ENCODE measurements around the gene DNAH7.

The DNAH7 gene

DNA sequence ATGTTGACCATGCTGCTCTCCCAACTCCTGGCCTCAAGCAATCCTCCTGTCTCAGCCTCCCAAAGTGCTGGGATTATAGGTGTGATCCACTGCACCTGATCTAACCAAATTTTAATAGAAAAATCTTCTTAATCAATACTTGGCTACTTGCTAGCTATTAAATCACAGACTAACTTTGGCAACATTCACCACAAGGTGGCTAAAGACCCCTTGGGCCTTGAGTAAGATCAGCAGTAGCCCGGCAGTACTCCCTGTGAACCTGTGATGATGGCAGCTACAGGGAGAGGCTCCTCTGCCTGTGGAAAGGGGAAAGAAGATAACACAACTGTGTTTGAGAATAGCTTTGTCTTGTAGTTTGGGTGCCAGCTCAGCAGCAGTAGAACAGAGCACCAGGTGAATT is 308.8 kb downstream of the DNAH7 start:
- Histone ChIP-seq H3K27ac (ENCODE audit: low read depth, low read length) (no peak overlapping the region), H3K36me3 (ENCODE audit: control insufficient read depth, insufficient read depth, low read length) (no peaks in the 10 kb centered on the region), H3K27me3 (ENCODE audit: control insufficient read depth, insufficient read depth, low read length) (no peaks in the 10 kb centered on the region), H3K9ac (ENCODE audit: low read length) (no peak overlapping the region), H3K9me3 (ENCODE audit: control insufficient read depth, insufficient read depth, low read depth, low read length) (peaks cover 8% of the 10 kb centered on the region), H3K4me1 (ENCODE audit: control insufficient read depth, insufficient read depth, low read length) (no peaks in the 10 kb centered on the region), H3K4me3 (ENCODE audit: low read depth, low read length) (no peak overlapping the region)

DNA sequence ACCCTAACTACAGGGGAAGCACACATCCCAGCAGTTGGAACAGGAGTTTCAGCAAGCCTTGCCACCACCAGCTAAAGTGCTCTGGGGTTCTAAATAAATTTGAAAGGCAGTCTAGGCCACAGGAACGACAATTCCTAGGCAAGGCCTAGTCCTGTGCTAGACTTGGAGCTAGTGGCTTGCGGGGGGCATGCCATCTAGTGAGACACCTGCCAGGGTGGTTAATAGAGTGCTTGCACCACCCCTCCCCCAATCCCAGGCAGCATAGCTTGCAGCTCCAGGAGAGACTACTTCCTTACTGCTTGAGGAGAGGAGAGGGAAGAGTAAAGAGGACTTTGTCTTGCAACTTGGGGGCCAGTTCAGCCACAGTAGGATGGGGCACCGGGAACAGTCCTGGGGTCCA is 309.8 kb downstream of the DNAH7 start:
- Histone ChIP-seq H3K9me3 (ENCODE audit: control insufficient read depth, insufficient read depth, low read depth, low read length) (no peaks in the 10 kb centered on the region; the same call in 1 of the 2 replicates), H3K4me3 (ENCODE audit: low read depth, low read length) (no peak overlapping the region), H3K27ac (ENCODE audit: low read depth, low read length) (no peak overlapping the region), H3K36me3 (ENCODE audit: control insufficient read depth, insufficient read depth, low read length) (no peaks in the 10 kb centered on the region), H3K27me3 (ENCODE audit: control insufficient read depth, insufficient read depth, low read length) (no peaks in the 10 kb centered on the region), H3K4me1 (ENCODE audit: control insufficient read depth, insufficient read depth, low read length) (no peaks in the 10 kb centered on the region), H3K9ac (ENCODE audit: low read length) (no peak overlapping the region)

DNA sequence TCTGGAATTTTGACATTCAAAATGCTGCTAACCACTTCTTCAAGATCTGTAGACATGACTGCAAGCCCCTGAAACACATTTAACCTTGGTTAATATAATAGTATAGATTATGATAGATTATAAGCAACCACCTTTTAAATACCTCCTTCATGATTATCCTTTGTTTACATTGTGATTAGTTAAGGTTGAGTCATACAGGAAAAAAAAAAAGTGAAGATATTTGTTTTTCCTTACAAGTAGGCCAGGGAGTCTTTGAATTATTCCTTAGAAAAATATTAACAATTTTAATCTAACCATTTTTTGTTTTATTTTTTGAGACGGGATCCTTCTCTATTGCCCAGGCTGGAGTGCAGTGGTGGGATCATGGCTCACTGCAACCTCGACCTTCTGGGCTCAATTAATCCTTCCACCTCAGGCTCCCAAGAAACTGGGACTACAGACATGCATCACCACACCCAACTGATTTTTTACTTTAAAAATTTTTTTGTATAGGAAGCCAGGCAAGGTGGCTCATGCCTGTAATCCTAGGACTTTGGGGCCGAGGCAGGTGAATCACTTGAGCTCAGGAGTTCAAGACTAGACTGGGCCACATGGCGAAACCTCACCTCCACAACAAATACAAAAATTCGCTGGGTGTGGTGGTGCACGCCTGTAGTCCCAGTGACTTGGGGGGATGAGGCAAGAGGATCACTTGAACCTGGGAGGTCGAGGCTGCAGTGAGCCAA is 312.3 kb downstream of the DNAH7 start:
- Histone ChIP-seq H3K27me3 (ENCODE audit: control insufficient read depth, insufficient read depth, low read length) (no peaks in the 10 kb centered on the region), H3K27ac (ENCODE audit: low read depth, low read length) (no peak overlapping the region), H3K4me1 (ENCODE audit: control insufficient read depth, insufficient read depth, low read length) (no peaks in the 10 kb centered on the region)

DNA sequence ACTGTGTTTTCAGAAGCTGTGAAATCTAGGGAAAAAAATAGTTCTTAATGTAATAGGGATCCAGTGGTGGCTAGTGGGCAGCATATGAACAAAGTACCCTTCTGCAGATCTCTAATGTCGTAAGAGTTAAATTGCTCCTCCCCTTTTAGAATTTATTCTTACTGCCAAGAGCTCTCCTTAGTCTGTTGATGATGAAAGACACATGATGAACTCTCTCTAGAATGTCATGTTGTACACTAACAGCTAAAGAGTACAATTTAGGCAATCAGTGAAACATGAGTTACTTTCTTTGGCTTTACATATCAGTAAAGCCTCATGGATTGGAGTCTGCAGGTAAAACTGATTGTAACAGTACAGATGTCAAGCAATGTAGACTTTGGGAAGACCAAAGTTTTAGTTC is 327.4 kb downstream of the DNAH7 start:
- peaks cover 48% of the 10 kb centered on the region for H3K36me3 ChIP-seq (ENCODE audit: control insufficient read depth, insufficient read depth, low read length)

More for the DNA sequence above, 312.3 kb downstream of the DNAH7 start:
- no peaks in the 10 kb centered on the region for H3K9me3 ChIP-seq (ENCODE audit: control insufficient read depth, insufficient read depth, low read depth, low read length)
- H3K9ac ChIP-seq (ENCODE audit: low read length) = no peak overlapping the region
- no peaks in the 10 kb centered on the region for H3K36me3 ChIP-seq (ENCODE audit: control insufficient read depth, insufficient read depth, low read length)
- H3K4me3 ChIP-seq (ENCODE audit: low read depth, low read length) = no peak overlapping the region

DNA sequence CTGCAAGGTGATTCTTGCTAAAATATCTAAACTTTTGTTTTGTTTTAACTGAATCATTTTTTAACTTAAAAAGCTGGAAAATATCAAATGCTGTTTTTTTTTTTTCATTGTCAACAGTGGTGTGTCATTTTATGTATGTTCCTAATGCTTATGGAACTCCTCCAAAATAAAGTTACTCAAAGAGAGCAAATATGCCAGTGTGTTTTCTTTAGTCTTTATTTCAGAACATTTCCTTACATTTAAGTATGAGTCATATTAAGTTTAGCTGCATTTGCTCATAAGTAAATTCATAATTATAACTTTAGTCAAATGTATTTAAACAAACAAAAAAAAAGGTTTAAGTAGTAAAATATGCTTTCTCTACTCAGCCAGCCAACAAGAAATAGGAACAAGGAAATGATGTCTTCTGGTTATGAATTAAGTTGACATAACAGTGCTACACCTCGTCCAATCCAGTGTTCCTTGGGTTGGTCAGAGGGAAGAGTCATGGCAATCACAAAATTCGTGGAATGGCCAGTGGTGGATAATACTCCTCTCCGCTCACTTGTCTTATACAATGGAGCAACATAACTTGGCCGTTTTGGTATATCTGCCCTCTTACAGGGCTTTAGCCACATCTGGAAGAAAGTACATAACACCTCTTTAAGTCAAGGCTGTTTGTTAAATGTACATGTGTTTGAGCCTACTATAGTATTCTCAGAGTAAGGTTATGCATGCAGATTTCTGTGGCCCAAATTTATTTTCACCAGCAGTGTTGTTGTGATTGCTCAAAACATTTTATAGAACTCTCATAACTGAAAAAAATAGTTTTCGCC is 330.9 kb downstream of the DNAH7 start:
- H3K9me3 ChIP-seq (ENCODE audit: control insufficient read depth, insufficient read depth, low read depth, low read length) = peaks cover 10% of the 10 kb centered on the region
- H3K27me3 ChIP-seq (ENCODE audit: control insufficient read depth, insufficient read depth, low read length) = no peaks in the 10 kb centered on the region
- H3K4me3 ChIP-seq (ENCODE audit: low read depth, low read length) = no peak overlapping the region
- H3K9ac ChIP-seq (ENCODE audit: low read length) = no peak overlapping the region
- H3K36me3 ChIP-seq (ENCODE audit: control insufficient read depth, insufficient read depth, low read length) = peaks cover 54% of the 10 kb centered on the region
- H3K27ac ChIP-seq (ENCODE audit: low read depth, low read length) = no peak overlapping the region
- H3K4me1 ChIP-seq (ENCODE audit: control insufficient read depth, insufficient read depth, low read length) = no peaks in the 10 kb centered on the region

More for the DNA sequence above, 327.4 kb downstream of the DNAH7 start:
- Histone ChIP-seq H3K4me1 (ENCODE audit: control insufficient read depth, insufficient read depth, low read length) (no peaks in the 10 kb centered on the region), H3K27me3 (ENCODE audit: control insufficient read depth, insufficient read depth, low read length) (no peaks in the 10 kb centered on the region), H3K4me3 (ENCODE audit: low read depth, low read length) (no peak overlapping the region), H3K27ac (ENCODE audit: low read depth, low read length) (no peak overlapping the region), H3K9ac (ENCODE audit: low read length) (no peak overlapping the region), H3K9me3 (ENCODE audit: control insufficient read depth, insufficient read depth, low read depth, low read length) (peaks cover 22% of the 10 kb centered on the region)

DNA sequence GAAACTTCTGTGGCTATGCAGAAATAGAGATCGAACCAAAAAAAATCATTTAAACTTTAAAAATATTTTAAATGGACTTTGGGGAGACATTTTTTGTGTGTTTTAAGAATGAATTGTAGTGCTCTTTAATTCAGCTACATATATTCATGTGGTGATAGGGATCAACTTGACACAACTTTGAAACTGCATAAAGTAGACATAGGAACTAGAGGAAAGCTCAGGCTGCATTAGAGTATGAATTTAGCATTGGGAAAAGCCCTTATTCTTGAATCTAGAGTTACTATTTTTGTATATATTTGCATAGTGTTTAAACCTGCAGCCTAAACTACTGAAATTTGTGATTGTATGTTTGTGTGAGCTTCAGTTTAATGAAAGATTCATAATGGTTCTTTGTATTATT is 333.3 kb downstream of the DNAH7 start:
- Histone ChIP-seq H3K27me3 (ENCODE audit: control insufficient read depth, insufficient read depth, low read length) (no peaks in the 10 kb centered on the region), H3K4me1 (ENCODE audit: control insufficient read depth, insufficient read depth, low read length) (no peaks in the 10 kb centered on the region), H3K9ac (ENCODE audit: low read length) (no peak overlapping the region), H3K4me3 (ENCODE audit: low read depth, low read length) (no peak overlapping the region), H3K36me3 (ENCODE audit: control insufficient read depth, insufficient read depth, low read length) (peaks cover 58% of the 10 kb centered on the region), H3K9me3 (ENCODE audit: control insufficient read depth, insufficient read depth, low read depth, low read length) (no peaks in the 10 kb centered on the region), H3K27ac (ENCODE audit: low read depth, low read length) (no peak overlapping the region)

DNA sequence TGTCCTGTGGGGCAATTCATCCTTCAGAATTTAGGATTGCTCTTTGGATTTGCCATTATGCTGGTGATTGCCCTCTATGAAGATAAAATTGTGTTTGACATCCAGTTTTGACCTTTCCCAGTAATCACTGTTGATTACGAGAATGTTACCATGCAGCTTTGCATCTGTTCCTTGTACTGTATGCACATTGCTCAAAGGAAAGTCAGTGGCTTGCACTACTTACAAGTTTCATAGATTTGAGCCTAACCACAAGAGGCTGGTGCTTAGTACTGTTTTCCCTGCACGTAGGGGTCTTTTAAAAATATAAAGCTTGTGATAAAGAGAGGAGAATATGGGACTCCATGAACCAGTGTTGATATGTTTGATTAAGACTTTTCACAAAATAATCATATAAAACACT is 333.7 kb downstream of the DNAH7 start:
- H3K9me3 ChIP-seq (ENCODE audit: control insufficient read depth, insufficient read depth, low read depth, low read length) = no peaks in the 10 kb centered on the region
- no peak overlapping the region for H3K9ac ChIP-seq (ENCODE audit: low read length)
- no peak overlapping the region for H3K27ac ChIP-seq (ENCODE audit: low read depth, low read length)
- H3K4me3 ChIP-seq (ENCODE audit: low read depth, low read length) = no peak overlapping the region
- H3K4me1 ChIP-seq (ENCODE audit: control insufficient read depth, insufficient read depth, low read length) = no peaks in the 10 kb centered on the region
- H3K27me3 ChIP-seq (ENCODE audit: control insufficient read depth, insufficient read depth, low read length) = no peaks in the 10 kb centered on the region
- peaks cover 59% of the 10 kb centered on the region for H3K36me3 ChIP-seq (ENCODE audit: control insufficient read depth, insufficient read depth, low read length)

DNA sequence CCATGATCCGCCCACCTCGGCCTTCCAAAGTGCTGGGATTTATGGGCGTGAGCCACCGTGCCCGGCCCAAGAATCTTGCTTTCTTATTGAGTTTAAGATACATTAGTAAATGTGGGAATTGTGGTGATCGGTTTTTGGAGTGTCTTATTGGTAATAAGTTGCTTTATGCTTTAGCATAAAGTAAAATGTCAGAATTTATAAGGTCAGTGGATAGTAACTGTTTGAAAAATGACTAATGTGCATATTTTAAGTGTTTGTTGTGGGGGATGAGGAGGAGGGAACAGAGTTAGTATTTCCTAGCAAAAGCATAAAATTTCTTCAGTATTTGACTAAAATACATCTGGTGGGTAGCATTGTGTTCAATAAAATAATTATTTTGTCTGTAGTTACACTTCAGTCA is 334.2 kb downstream of the DNAH7 start:
- Histone ChIP-seq H3K27ac (ENCODE audit: low read depth, low read length) (no peak overlapping the region), H3K9ac (ENCODE audit: low read length) (no peak overlapping the region), H3K36me3 (ENCODE audit: control insufficient read depth, insufficient read depth, low read length) (peaks cover 60% of the 10 kb centered on the region), H3K27me3 (ENCODE audit: control insufficient read depth, insufficient read depth, low read length) (no peaks in the 10 kb centered on the region), H3K4me3 (ENCODE audit: low read depth, low read length) (no peak overlapping the region), H3K9me3 (ENCODE audit: control insufficient read depth, insufficient read depth, low read depth, low read length) (no peaks in the 10 kb centered on the region), H3K4me1 (ENCODE audit: control insufficient read depth, insufficient read depth, low read length) (no peaks in the 10 kb centered on the region)

DNA sequence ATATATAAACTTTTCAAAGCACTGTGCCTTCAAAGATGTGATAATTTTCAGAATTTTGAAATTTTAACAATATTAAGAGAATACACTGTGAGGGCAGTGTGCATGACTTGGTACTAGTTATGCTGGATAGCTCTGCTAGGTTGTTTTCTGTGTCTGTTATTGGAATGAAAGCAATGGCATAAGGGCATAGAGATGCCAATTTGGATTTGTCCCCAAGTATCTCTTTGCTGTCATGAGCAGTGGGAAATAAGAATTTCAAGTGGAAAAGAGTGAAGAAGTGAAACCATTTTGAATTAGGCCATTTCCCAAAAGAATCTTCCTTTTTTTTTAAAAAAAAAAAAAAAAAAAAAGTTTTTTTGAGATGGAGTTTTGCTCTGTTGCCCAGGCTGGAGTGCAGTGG is 334.8 kb downstream of the DNAH7 start:
- peaks cover 62% of the 10 kb centered on the region for H3K36me3 ChIP-seq (ENCODE audit: control insufficient read depth, insufficient read depth, low read length)
- H3K27ac ChIP-seq (ENCODE audit: low read depth, low read length) = no peak overlapping the region
- no peaks in the 10 kb centered on the region for H3K9me3 ChIP-seq (ENCODE audit: control insufficient read depth, insufficient read depth, low read depth, low read length)
- no peaks in the 10 kb centered on the region for H3K27me3 ChIP-seq (ENCODE audit: control insufficient read depth, insufficient read depth, low read length)
- H3K9ac ChIP-seq (ENCODE audit: low read length) = no peak overlapping the region
- no peak overlapping the region for H3K4me3 ChIP-seq (ENCODE audit: low read depth, low read length)
- no peaks in the 10 kb centered on the region for H3K4me1 ChIP-seq (ENCODE audit: control insufficient read depth, insufficient read depth, low read length)

DNA sequence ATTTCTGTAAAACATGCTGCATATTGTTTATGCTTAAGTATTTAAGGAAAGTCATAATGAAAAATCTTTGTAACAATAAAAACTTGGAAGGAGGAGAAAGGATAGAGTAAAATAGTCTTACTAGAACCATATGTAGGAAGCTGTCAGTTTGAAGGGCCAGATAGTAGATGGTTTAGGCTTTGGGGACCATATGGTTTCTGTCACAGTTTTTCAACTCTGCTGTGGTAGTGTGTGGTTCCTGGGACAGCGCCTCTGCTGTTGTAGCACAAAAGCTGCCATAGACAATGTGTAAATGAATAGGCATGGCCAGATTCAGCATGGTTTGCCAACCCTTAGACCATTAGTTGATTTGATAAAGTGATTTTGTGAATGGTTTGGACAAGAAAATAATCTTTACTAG is 336.1 kb downstream of the DNAH7 start:
- H3K36me3 ChIP-seq (ENCODE audit: control insufficient read depth, insufficient read depth, low read length) = peaks cover 67% of the 10 kb centered on the region
- no peak overlapping the region for H3K9ac ChIP-seq (ENCODE audit: low read length)
- no peaks in the 10 kb centered on the region for H3K27me3 ChIP-seq (ENCODE audit: control insufficient read depth, insufficient read depth, low read length)
- no peaks in the 10 kb centered on the region for H3K9me3 ChIP-seq (ENCODE audit: control insufficient read depth, insufficient read depth, low read depth, low read length)
- H3K4me1 ChIP-seq (ENCODE audit: control insufficient read depth, insufficient read depth, low read length) = no peaks in the 10 kb centered on the region
- no peak overlapping the region for H3K4me3 ChIP-seq (ENCODE audit: low read depth, low read length)
- H3K27ac ChIP-seq (ENCODE audit: low read depth, low read length) = no peak overlapping the region

DNA sequence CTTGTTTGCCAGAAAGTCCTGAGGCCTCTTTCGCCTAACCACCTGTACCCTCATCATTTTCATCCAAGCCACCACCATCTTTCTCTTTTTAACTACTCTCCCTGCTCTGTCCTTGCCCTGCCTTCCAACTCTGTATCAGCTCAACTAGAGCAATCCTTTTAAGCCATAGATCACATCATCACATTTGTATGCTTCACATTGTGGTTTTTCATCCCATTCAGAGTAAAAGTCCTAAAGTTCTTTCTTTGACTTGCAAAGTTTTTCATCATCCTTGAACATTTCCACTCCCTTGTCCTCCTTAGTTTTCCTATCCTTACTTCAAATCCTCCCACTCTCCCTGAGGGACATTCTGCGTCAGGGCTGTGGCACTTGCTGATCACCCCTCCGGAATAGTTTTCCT is 337.7 kb downstream of the DNAH7 start:
- Histone ChIP-seq H3K27ac (ENCODE audit: low read depth, low read length) (no peak overlapping the region), H3K9ac (ENCODE audit: low read length) (no peak overlapping the region), H3K4me1 (ENCODE audit: control insufficient read depth, insufficient read depth, low read length) (no peaks in the 10 kb centered on the region), H3K9me3 (ENCODE audit: control insufficient read depth, insufficient read depth, low read depth, low read length) (no peaks in the 10 kb centered on the region), H3K4me3 (ENCODE audit: low read depth, low read length) (no peak overlapping the region), H3K36me3 (ENCODE audit: control insufficient read depth, insufficient read depth, low read length) (peaks cover 68% of the 10 kb centered on the region), H3K27me3 (ENCODE audit: control insufficient read depth, insufficient read depth, low read length) (no peaks in the 10 kb centered on the region)
